Measurements from ENCODE around the gene FRMD1.
"Not testable (repeated sequence)": the region's sequence is repeated elsewhere in the genome, so short reads cannot be mapped to it uniquely, and the experiment has no call there.

Gene FRMD1

DNA sequence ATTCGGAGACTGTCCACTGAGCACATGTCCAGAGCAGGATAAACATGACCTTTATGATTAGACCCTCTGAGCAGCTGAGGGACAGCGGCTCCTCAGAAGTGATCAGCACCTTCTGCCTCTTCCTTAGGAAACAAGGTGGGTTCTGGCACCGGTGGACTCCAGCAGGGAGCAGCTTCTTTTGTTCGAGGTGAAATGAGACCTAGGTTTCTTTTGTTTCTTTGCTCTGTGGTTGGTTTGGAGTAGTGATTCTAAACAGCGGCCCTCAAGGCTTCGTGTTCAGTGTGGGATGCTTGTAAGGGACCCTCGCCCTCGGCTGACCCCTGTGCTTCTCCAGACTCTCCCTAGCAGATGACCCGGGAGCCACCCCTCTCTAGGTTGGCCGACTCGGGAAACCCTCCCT, 14.6 kb upstream of the FRMD1 start:
- DNase-seq = no peak

DNA sequence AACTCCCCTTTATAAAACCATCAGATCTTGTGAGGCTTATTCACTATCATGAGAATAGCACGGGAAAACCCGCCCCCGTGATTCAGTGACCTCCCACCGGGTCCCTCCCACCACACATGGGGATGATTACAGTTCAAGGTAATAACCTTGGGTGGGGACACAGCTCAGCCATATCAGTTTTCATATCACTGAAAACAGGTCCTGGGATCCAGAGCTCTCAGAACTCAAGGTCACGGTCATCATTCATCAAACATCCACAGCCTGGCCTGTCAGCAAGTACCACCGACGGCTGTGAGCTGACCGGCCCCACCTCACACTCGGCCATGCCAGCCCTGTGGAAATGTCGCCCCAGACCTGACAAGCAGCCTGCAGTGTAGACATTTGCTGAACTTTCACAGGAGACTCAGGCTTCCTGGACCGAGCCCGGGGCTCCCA, 14.1 kb upstream of the FRMD1 start:
- no peak for DNase-seq

DNA sequence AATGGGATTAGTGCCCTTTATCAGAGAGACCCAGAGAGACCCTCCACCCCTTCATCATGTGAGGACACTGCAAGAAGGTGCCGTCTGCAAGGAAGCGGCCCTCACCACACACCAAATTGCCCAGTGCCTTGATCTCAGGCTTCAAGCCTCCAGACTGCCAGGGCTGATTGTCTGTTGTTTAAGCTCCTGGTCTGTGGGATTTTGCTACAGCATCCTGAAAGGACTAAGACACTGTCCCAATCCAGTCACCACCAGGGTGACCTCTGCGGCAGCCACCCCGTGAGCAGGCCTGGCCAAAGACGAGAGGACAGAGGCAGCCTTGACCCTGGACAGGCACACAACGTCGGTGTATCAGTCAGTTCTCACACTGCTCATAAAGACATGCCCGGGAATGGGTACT, 13.5 kb upstream of the FRMD1 start:
- no peak for DNase-seq

DNA sequence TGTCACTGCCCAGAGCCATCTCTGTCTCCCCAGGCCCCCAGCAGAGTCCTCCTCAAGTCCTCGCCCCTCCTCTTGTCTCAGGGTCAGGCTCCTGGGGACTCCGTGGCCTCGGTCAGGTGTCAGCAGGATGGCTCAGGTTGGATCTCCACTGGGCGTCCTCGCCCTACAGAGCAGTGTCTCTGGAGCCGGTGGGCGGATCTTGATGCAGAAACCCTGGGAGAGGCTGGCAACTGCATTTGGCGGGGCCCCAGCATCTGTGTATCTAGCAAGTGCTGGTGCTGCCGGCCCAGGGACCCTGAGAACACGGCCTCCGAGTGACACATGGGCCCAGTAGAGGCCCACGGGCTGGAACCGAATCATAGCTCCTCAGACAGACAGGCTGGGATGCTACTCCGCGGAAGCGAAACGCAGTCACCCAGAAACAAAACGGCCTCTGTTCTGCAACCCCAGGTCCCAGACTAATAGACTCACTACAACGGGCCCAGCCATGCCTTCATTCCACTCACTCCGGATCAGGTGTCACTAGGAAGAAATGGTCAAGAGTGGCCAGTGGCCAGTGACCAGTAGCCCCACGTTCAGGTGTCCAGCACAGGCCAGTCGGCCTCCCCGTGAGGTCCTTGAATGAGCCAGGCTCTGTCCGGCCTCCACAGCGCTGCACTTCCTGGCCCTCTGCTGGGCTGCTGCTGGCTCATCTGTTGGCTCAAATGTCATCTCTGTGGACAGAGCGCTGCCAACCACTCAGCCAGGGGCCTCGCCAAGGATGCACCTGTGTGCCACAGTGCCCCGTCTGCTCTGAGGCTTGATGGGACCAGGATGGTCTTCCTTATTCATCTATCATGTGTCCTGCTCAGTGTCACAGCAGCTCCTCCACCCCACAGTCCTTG, 12.6 kb upstream of the FRMD1 start:
- no peak for DNase-seq

DNA sequence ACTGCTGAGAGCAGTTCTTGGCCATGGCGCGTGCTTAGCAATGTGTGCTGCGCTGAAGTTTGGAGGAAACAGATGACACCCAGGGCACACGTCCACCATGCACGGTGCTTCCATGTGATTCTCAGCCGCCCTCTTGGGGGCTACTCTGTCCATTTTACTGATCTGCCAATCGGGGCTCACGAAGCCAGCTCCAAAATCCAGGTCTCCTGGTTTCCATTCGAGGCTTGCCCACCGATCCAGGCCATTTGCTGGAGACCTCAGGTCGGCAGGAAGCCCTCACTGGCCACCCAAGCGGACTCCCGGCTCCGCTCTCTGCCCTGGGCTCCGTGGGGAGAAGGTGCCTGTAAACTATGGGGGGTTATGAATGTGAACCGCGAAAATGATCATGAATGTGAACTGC, 11.7 kb upstream of the FRMD1 start:
- no peak for DNase-seq

DNA sequence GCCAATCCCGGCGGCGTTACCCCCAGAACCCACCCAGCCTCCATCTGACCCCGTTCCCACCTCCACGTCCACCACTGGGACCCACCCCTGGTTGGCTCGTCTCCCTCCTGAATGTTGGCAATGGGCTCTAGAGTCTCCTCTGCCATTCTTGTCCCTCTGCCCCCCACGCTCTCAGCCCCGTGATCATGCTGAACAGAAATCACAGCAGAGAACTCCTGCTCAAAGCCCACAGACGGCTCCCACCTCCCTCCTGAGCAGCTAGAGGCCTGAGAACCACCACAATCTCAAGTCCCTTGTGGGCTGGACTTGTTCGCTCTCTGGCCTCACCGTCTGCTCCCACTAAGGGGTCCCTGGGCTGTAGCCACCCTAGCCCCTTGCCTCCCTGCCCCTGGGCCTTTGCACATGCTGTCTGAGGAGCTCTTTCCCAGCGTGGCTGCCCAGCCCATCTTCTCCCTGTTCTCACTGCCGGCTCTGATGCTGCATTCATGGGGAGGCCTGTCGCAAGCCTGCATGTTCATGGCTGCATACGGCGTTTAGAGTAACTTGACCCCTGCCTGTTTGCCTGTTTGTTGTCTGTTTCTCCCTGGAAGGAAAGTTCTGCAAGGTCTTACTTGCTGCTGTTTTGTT, 11.2 kb upstream of the FRMD1 start:
- no peak for DNase-seq

DNA sequence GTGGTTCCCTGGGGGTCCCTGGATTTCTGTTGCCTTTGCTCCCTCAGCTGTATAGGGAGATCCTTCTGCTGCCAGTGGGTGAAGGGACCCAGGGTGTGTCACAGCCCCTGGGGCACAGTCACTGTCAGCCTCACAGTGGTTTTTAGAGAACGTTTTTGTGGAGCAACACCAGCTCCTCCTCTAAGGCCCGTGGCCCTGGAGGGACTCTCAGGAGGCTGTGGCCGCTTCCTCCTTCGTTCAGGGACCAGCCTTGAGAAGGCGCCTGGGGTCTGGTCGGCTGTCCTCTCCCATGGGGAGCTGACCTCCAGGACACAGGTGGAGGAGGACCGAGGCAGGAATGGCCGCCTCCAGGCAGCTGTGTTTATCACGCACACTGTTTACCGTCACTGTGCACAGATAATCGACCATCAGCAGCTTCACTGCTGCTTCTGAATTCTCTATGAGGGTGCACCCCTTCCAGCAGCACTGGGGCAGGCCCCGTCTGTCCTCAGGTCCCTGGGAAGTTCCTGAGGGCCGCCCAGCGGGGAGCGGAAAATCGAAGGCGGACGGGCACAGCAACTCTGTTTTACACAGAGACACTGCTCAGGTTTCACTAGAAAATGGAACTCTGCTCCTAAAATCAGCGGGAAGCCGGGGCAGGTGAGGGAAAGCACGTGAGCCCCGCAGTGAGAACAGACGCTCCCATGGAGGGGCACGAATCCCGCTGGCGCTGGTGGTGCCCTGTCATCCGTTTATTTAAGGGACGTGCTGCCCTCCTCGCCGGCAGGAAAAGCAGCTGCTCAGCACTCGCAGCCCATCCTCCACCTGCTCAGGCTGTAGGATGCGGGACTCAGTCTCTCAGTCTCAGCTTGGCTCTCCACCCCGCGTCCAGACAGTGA, 10.4 kb upstream of the FRMD1 start:
- DNase-seq = no peak

DNA sequence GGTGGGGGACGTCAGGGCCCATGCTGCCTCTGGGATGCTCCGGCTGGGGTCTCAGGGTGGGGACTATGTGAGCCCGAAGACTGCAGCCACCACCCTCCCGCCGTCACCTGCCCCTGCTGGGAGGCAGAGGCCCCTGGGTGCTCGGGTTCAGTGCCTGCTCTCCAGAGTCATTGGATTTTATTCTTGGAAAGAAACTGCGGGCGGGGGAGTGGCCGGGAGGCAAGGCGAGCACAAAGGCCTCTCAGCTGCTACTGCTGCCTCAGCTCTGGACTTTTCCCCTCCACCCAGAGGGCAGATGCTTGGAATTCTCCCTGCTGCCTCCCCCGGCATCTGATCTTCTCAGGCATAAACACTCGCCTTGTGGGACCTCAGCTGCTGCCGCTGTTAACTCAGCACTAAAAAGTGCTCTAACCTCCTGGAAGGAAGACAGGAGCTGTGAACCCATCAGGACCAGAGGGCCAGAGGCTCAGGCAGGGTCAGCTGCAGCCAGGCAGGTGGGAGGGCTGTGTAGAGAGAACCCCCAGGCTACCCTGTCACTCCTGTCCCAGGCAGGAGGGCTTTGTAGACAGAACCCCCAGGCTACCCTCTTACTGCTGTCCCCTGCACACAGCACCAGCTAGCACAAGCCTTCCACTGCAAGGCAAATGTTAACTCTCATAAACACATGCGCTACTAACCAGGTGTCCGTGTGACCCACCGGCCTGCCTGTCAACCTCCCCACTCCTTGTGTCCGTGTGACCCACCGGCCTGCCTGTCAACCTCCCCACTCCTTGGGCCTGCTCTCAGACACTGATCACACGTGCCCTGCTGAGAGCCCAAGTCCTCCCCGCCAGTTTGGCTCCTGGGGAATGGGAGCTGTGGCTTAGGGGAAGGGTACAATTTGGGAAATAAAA, 9.4 kb upstream of the FRMD1 start:
- no peak for DNase-seq

DNA sequence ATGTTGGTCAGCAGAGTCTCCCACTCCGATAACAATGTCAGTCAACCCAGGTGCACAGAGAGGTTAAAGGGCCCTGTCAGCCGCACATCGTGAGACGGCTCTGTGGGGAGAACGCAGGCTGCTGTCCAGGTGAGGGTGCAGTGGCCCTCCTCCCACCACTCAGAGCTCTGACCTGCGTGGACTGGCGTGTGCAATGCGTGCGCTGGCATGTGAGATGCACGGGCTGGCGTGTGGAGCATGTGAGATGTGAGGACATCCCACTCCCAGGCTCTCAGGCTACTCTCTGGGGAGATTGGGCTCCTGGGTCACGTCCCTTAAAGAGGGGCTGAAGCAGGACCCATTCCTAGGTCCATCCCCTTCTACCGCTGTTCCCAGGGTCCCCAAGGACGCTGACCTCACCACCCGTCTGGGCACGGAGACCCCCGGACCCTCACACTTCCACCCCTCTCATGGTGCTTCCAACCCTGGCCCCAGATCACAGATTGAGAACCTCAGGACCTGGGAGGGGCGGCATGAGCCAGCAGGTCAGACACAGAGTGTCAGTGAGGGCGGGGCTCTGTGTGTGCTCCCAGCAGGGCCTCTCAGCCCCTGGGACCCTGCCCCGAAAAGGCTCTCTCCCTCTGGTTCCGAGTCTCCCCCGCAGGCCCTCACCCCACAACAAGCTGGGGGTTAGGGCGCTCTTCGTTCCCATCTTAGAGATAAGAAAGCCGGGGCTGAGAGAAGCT, 8.6 kb upstream of the FRMD1 start:
- no peak for DNase-seq

DNA sequence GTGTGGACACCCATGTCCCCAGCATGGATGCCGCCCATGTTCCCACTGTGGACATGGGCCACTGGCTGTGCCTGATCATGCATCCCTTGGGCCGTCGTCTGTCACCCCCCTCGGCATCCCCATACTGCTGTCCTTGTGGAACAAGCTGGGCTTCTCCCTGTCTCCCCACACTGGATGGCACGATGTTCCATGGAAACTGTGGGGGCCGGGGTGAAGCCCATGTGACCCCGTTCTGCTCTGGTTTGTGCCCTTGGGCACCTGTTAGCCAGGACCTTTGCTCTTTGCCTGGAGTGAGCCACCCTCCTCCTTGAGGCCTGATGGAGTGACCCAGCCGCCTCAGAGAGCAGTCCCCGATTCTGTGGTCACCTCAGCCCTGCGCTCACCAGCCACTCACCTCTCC, 7.6 kb upstream of the FRMD1 start:
- no peak for DNase-seq

DNA sequence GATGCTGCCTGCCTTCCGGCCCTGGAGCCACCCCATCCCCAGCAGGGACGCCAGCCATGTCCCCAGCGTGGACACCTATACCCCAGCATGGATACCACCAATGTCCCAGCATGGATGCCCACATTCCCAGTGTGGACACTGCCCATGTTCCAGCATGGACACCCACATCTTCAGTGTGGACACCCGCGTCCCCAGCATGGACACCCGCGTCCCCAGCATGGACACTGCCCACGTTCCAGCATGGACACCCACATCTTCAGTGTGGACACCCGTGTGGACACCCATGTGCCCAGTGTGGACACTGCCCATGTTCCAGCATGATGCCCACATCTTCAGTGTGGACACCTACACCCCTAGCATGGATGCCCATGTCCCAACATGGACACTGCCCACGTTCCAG, 7.1 kb upstream of the FRMD1 start:
- no peak for DNase-seq

DNA sequence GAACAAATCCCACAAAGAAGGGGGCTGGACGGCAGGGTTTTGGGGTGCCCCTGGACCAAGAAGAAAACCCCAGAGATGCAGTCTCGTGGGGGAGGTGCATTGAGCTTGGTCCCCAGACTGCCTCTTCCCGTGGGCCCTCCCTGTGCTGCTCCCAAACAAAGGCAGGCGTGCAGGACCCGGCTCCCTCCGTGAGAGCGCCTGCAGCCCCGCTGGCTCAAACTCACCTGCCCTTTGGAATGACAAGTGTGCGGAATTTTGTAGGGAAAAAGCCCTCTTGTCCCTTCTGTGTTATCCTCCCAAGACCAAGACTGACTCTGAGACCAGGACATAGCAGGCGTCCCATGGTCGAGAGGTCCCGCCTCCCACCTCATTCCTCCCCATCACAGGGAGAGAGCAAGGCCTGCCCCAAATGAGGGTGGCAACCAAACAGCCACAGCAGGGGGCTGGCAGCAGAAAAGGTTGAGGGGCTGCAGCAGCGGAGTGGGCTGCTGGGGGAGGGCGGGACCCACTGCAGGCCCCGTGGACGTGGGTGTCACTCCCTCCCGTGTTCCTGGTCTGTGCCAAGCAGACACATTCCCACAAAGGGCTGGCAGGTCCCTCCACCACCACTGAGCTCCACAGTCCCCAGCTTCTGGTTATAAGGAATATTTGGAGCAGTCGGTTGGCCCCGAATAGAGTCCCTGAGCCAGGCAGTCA, 5.6 kb upstream of the FRMD1 start:
- DNase-seq = no peak

DNA sequence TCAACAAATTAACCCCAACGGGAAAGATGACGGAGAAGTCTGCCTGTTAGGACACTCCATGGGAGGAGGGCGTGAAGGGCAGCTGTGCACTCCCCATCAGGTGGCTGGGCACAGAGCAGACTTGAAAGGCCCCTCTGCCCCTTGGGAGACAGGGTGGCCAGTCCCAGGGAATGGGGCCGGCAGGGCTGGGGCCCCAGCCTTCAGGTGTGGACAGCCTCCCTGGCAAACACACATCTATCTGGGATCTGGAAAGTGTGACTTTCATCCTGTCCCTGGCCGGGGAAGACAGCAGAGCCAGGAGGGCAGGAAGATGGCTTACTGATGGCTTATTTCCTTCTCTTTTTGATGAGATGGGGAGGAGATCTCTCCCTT, 4.5 kb upstream of the FRMD1 start:
- no peak for DNase-seq

DNA sequence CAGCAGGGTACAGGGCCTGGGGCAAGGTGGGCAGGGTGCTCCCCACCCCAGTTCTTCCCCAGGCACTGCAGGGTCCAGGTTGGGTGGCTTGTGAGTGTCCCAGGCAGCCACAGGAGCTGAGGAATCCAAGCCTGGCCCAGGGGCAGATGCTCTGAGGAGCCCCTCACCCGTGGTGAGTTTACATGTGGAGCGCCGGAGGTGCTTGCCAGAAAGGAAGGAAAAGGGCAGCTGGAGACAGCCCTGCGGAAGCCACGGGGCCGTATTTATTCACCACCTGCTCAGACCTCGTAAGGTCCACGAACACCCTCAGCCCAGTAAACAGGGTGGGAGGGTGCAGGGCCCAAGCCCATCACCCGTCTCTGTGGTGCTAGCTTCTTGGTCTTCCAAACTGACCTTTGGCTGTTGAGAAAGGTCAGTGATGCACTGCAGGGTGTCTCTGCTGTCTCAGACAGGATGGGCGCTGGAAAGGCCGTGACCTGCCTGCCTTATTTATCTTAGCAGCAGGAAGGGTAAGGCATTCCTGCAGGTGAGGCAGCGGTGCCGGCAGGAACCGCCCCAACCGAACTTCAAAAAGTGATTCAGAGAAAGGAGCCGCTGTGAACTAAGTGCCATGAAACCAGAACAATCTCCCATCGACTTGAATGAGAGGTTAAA, 4.0 kb upstream of the FRMD1 start:
- no peak for DNase-seq

DNA sequence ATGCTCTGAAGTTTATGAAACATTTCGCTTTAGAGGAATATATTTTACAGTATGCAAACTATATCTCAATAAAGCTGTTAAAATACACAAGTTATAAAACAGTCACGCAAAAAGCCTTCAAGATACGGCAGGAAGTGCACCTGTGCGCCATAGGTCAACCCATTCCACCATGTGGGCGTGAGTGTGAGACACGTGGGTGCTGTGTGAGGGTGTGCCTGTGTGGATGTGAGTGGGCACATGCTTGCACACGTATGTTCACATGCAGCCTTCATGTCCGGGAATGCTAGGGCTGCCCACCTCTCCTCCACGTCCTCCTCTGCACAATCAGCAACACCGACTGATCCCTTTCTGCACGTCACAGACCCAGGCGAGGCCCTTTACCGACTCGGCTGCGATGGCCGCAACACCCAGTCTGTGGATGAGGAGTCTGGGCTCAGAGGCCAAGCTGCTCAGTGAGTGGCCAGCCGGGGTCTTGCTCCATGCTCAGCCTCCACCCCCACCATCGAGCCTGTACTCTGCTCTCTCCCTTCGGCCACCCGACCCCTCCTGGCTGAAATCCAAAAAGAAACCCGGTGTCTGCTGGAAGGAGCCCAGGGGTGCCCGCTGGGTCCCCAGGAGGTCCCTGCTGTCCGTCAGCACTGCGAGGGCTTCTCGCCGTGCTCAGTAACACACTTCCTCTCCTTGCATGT, 3.0 kb upstream of the FRMD1 start:
- no peak for DNase-seq

DNA sequence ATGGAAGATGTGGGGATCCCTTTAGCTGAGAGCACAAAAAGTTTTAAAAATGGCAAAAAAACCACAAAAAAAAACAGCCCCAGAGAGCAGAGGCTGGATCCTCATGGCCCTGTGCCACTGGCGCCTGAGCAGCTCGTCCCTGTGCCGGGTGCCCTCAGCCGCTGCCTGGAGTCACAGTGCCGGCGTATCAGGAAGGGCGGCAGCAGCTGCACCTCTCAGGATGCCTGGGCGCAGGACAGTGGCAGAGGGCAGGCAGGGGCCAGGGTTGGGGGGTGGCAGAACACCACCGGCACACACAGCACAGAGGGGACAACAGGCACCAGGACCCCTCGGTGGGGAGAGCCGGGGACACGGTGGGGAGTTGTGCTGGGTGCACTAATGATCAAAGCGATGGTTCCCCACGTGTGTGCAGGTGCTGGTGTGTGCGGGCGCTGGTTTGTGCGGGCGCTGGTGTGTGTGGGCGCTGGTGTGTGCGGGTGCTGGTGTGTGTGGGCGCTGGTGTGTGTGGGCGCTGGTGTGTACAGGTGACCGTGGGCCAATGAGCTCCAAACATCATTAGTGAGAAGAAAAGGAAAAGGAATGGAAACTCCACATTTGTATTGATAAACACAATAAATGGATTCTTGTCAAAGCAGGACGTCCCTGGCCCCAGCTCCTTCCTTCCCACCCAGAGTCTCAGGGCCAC, 1.5 kb upstream of the FRMD1 start:
- no peak for DNase-seq

DNA sequence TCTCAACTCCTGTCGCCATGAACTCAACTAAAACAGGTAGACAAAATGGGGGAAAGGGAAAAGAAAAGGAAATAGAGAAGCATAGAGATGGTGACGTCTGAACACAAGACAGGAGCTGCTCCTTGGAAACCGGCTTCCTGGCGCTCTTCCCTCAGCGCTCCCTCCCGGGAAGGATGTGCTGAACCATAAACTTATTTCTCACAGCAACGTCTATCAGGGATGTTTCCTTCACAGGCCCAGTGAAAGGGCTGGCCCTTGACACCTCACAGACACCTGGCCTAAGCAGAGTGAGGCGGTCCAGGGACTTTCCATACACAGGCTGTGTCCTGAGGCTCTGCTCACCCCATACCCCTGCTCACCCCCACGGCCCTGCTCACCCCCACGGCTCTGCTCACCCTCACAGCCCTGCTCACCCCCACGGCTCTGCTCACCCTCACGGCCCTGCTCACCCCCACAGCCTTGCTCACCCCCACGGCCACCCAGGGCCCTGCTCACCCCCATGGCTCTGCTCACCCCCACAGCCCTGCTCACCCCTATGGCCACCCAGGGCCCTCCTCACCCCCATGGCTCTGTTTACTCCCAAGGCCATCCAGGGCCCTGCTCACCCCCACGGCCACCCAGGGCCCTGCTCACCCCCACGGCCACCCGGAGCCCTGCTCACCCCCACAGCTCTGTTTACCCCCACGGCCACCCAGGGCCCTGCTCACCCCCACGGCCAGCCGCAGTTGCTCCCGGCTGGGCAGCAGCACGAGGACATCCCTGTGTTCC, 653 bp downstream of the FRMD1 start:
- no peak for DNase-seq

DNA sequence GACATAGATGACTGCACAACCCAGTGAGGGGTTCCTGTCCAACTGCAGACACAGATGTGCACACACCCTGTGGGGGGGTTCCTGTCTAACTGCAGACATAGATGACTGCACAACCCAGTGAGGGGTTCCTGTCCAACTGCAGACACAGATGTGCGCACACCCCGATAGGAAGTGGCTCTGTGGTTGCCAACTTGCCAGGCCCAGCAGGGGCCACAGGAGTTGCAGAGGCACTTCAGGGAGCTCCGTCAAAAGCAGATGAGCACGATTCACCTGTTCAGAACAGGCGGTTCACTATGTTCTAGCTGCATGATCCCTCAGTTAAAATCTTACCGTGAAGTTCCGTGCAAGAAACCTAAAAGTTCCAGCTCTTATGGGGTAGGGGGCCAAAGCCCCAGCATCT, 1.6 kb downstream of the FRMD1 start:
- not testable (repeated sequence) for DNase-seq

DNA sequence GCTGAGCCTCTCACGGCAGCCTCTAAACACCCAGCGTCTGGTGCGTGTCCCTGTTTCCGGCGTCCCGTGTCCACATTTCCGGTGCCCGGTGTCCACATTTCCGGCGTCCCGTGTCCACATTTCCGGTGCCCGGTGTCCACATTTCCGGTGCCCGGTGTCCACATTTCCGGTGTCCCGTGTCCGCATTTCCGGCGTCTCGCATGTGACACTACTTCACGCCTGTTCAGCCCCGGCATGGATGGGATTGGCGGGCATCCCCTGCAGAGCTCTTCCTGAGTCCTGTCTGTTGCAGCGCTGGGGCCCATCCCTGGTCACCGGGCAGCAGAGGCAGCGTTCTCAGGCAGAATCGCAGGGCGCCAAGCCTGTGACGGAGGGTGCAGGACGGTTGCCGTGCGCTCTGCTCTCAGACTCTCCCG, 3.2 kb downstream of the FRMD1 start:
- DNase-seq = no peak
